IMR-90 (cell line): ENCODE results near the gene TYSND1. TPM values are rescaled to one million over a fixed set of nuclear protein-coding genes. Genes with fewer than 3 reads are reported as not detected.

Source experiments
- ATAC-seq: fragments of 200-7000 bp; cut with Tn5 transposase; 2 replicates; pipeline ENCODE4 v1.9.1; 2020; ENCODE audit warnings: low read depth, mild to moderate bottlenecking, moderate library complexity
- BruUV-seq: library from RNA; stranded (reverse); fragments of 400-500 nt; replicated peaks from 2 replicates; lab custom pipeline; 2021; lab: Mats Ljungman, UMichigan
- CTCF ChIA-PET: fragments of 300-600 bp; formaldehyde crosslinking; extraction: SDS; loops from one replicate; lab custom pipeline; 2021; ENCODE audit warnings: antibody characterized with exemption; lab: Yijun Ruan, JAX
- POLR2A ChIA-PET: fragments of 300-600 bp; sonication (Branson Sonifier 250); formaldehyde crosslinking; loops from one replicate; lab custom pipeline; 2022; ENCODE audit warnings: antibody characterized with exemption; ENCODE audit not compliant: unreplicated experiment; lab: Charles Lee
- DNase-seq: peaks from one replicate; pipeline ENCODE4 v3.0.0; 2013
- H2AFZ ChIP-seq: replicated peaks from 2 replicates; pipeline ENCODE3; 2013; ENCODE audit warnings: low read length, mild to moderate bottlenecking; ENCODE audit not compliant: poor library complexity
- H2AK5ac ChIP-seq: 2 replicates; pipeline ENCODE4 v1.6.1; 2013; ENCODE audit warnings: low read depth, low read length, inconsistent platforms
- H2AK9ac ChIP-seq: replicated peaks from 2 replicates; pipeline ENCODE3; 2013; ENCODE audit warnings: mild to moderate bottlenecking, low read depth, low read length, moderate library complexity; ENCODE audit not compliant: poor library complexity
- H2BK120ac ChIP-seq: 2 replicates; pipeline ENCODE4 v1.6.1; 2013; ENCODE audit warnings: low read depth, low read length, inconsistent platforms
- H2BK15ac ChIP-seq: 3 replicates; pipeline ENCODE4 v1.6.1; 2013; ENCODE audit warnings: low read depth, low read length, inconsistent platforms
- H2BK20ac ChIP-seq: 2 replicates; pipeline ENCODE4 v1.6.1; 2013; ENCODE audit warnings: low read depth, mild to moderate bottlenecking, inconsistent platforms, low read length, moderate library complexity
- H2BK5ac ChIP-seq: 2 replicates; pipeline ENCODE4 v1.6.1; 2013; ENCODE audit warnings: mild to moderate bottlenecking, low read depth, low read length, inconsistent platforms; ENCODE audit not compliant: poor library complexity, severe bottlenecking
- H3K14ac ChIP-seq: replicated peaks from 2 replicates; pipeline ENCODE4 v1.6.1; 2013; ENCODE audit warnings: low read depth, low read length, inconsistent platforms
- H3K18ac ChIP-seq: 2 replicates; pipeline ENCODE4 v1.6.1; 2013; ENCODE audit warnings: low read depth, low read length, control low read depth
- H3K23ac ChIP-seq: 2 replicates; pipeline ENCODE4 v1.6.1; 2013; ENCODE audit warnings: low read depth, low read length, inconsistent platforms
- H3K27ac ChIP-seq: 2 replicates; pipeline ENCODE4 v1.5.1; 2013; ENCODE audit warnings: mild to moderate bottlenecking, control low read depth, low read length; ENCODE audit not compliant: insufficient read depth
- H3K27me3 ChIP-seq: 2 replicates; pipeline ENCODE4 v1.6.1; 2013; ENCODE audit warnings: low read length; ENCODE audit not compliant: control insufficient read depth, insufficient read depth
- H3K36me3 ChIP-seq: 2 replicates; pipeline ENCODE4 v1.6.1; 2013; ENCODE audit warnings: low read length, mixed read lengths; ENCODE audit not compliant: control insufficient read depth, insufficient read depth
- H3K4ac ChIP-seq: 2 replicates; pipeline ENCODE4 v1.6.1; 2013; ENCODE audit warnings: low read depth, low read length, inconsistent platforms
- H3K4me1 ChIP-seq: 2 replicates; pipeline ENCODE4 v1.6.1; 2013; ENCODE audit warnings: low read length, mixed read lengths; ENCODE audit not compliant: control insufficient read depth, insufficient read depth
- H3K4me2 ChIP-seq: 2 replicates; pipeline ENCODE4 v1.6.1; 2013; ENCODE audit warnings: low read depth, mild to moderate bottlenecking, control low read depth, low read length, moderate library complexity
- H3K4me3 ChIP-seq: 2 replicates; pipeline ENCODE4 v1.5.1; 2013; ENCODE audit warnings: low read depth, mild to moderate bottlenecking, control low read depth, low read length, moderate library complexity; ENCODE audit not compliant: insufficient read depth
- H3K56ac ChIP-seq: 2 replicates; pipeline ENCODE4 v1.6.1; 2013; ENCODE audit warnings: low read length, inconsistent platforms; ENCODE audit not compliant: insufficient read depth; ENCODE audit errors: extremely low read depth
- H3K79me1 ChIP-seq, 2 experiments: 2 replicates each; pipeline ENCODE4 v1.6.1; 2013; ENCODE audit warnings: low read length in 2 of 2, inconsistent platforms in 1 of 2, low read depth in 1 of 2
- H3K9ac ChIP-seq: 2 replicates; pipeline ENCODE4 v1.6.1; 2013; ENCODE audit warnings: low read depth, low read length, control low read depth
- H3K9me1 ChIP-seq: 2 replicates; pipeline ENCODE4 v1.6.1; 2013; ENCODE audit warnings: low read length, inconsistent platforms; ENCODE audit not compliant: insufficient read depth
- H3K9me3 ChIP-seq: 2 replicates; pipeline ENCODE4 v1.6.1; 2013; ENCODE audit warnings: low read length; ENCODE audit not compliant: control insufficient read depth, insufficient read depth
- H4K20me1 ChIP-seq: 2 replicates; pipeline ENCODE4 v1.6.1; 2013; ENCODE audit warnings: low read length, inconsistent platforms; ENCODE audit not compliant: insufficient read depth
- H4K5ac ChIP-seq: 2 replicates; pipeline ENCODE4 v1.6.1; 2013; ENCODE audit warnings: mild to moderate bottlenecking, low read depth, low read length, control low read depth
- H4K8ac ChIP-seq, 2 experiments: 2 replicates each; pipeline ENCODE4 v1.6.1; 2013; ENCODE audit warnings: low read depth in 2 of 2, low read length in 2 of 2, control low read depth in 1 of 2, inconsistent platforms in 1 of 2
- H4K91ac ChIP-seq: 2 replicates; pipeline ENCODE4 v1.6.1; 2013; ENCODE audit warnings: low read depth, low read length, inconsistent platforms; ENCODE audit not compliant: insufficient read depth
- BHLHE40 ChIP-seq: fragments of 150-350 bp; IDR thresholded peaks from 2 replicates; pipeline ENCODE4 v1.6.1; 2016; ENCODE audit warnings: mild to moderate bottlenecking, low read depth, low read length
- CEBPB ChIP-seq: IDR thresholded peaks from 2 replicates; pipeline ENCODE4 v1.6.1; 2012; ENCODE audit warnings: low read depth, low read length, improper control_type of control experiment
- CHD1 ChIP-seq: IDR thresholded peaks from 2 replicates; pipeline ENCODE4 v1.6.1; 2012; ENCODE audit warnings: low read depth, low read length, improper control_type of control experiment
- MAFK ChIP-seq: IDR thresholded peaks from 2 replicates; pipeline ENCODE4 v1.6.1; 2012; ENCODE audit warnings: low read depth, low read length, improper control_type of control experiment
- MAZ ChIP-seq: IDR thresholded peaks from 2 replicates; pipeline ENCODE4 v1.6.1; 2012; ENCODE audit warnings: low read depth, mild to moderate bottlenecking, low read length, improper control_type of control experiment, moderate library complexity, borderline replicate concordance
- NFE2L2 ChIP-seq: fragments of 150-350 bp; IDR thresholded peaks from 2 replicates; pipeline ENCODE4 v1.6.1; 2016; ENCODE audit warnings: low read depth, mild to moderate bottlenecking, low read length
- POLR2A ChIP-seq: IDR thresholded peaks from 2 replicates; pipeline ENCODE4 v1.6.1; 2012; ENCODE audit warnings: mild to moderate bottlenecking, low read depth, low read length
- RAD21 ChIP-seq: IDR thresholded peaks from 2 replicates; pipeline ENCODE4 v1.6.1; 2012; ENCODE audit warnings: low read length, improper control_type of control experiment
- RCOR1 ChIP-seq: IDR thresholded peaks from 2 replicates; pipeline ENCODE4 v1.6.1; 2012; ENCODE audit warnings: mild to moderate bottlenecking, low read length, improper control_type of control experiment; ENCODE audit not compliant: insufficient replicate concordance
- WGBS, 2 experiments: methylation state at CpG; one replicate each; pipeline versions ENCODE4 v1.1.5 to v1.1.7; 2013; ENCODE audit warnings: missing lambda C conversion rate in 2 of 2; ENCODE audit not compliant: insufficient read length in 1 of 2; ENCODE audit errors: extremely low coverage in 2 of 2; 5-methylcytosine and 5-hydroxymethylcytosine counted together
- dilution Hi-C: fragments of 300-500 bp; cut with HindIII; formaldehyde crosslinking; loops from one replicate; pipeline ENCODE4 v1.14.3; 2018; ENCODE audit warnings: low sequenced_read_pairs; ENCODE audit not compliant: unreplicated experiment
- in situ Hi-C: fragments of 300-500 bp; cut with MboI; formaldehyde crosslinking; loops from 3 replicates; pipeline ENCODE4 v1.14.3; 2019; ENCODE audit warnings: low sequenced_read_pairs, inconsistent platforms, mixed read lengths
- intact Hi-C: fragments of 100-400 bp; cut with micrococcal nuclease; formaldehyde crosslinking; loops from 2 replicates; pipeline ENCODE4 v1.10.0; 2022
- polyA plus RNA-seq, 3 experiments: library from polyadenylated mRNA; depleted of rRNA; stranded (reverse); fragments of >200 nt; gene quantifications; 2 replicates each; pipeline ENCODE4 v1.2.3, GENCODE V29; 2012; ENCODE audit warnings: low replicate concordance in 1 of 3
- total RNA-seq: library from RNA; depleted of rRNA; stranded (reverse); fragments of >200 nt; gene quantifications from 2 replicates; pipeline ENCODE4 v1.2.3, GENCODE V29; 2012
- TF ChIP-seq, protein P1 (sequence below): fragments of 150-350 bp; IDR thresholded peaks from 2 replicates; pipeline ENCODE4 v1.6.1; 2016; ENCODE audit warnings: low read depth, mild to moderate bottlenecking, low read length, moderate library complexity, borderline replicate concordance
- TF ChIP-seq, protein P2 (sequence below): fragments of 150-350 bp; IDR thresholded peaks from 2 replicates; pipeline ENCODE4 v1.6.1; 2017; ENCODE audit warnings: mild to moderate bottlenecking, antibody characterized with exemption, low read length, low read depth
- TF ChIP-seq, protein P3 (sequence below): conservative IDR thresholded peaks from 2 replicates; pipeline ENCODE4 v1.5.1; 2012; ENCODE audit warnings: mild to moderate bottlenecking, low read depth, low read length, improper control_type of control experiment

Gene TYSND1
- total and polyA plus RNA-seq, 2 of the 4 experiments (the other 2 are of a cell fraction): 2.9 to 4.1 TPM

DNA sequence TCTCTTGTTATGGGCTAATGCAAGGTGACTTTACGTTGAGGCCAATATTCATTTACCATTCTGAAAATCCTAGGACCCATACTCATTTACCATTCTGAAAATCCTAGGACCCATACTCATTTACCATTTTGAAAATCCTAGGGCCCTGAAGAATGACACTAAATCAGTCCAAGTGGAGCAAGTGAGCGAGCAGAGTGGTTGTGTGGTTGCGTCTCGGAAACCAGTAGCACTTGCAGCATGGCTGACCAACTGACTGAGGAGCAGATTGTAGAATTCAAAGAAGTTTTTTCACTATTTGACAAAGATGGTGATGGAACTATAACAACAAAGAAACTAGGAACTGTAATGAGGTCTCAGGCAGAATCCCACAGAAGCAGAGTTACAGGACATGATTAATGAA, 16.9 kb upstream of the TYSND1 start:
- H3K36me3 ChIP-seq: peaks cover 19% of the 10 kb centered on the region
- H3K4me3 ChIP-seq: no peak overlapping the region
- no peak overlapping the region for H3K4ac ChIP-seq
- H3K18ac ChIP-seq: no peak overlapping the region
- H3K4me1 ChIP-seq: peaks cover 12% of the 10 kb centered on the region
- no peak overlapping the region for H2BK20ac ChIP-seq
- no peak overlapping the region for H3K23ac ChIP-seq
- no peaks in the 10 kb centered on the region for H3K9me3 ChIP-seq
- peaks cover 13 to 61% of the 10 kb centered on the region in 2 experiments; a peak in 3 of 4 replicates for H3K79me1 ChIP-seq
- H3K9me1 ChIP-seq: peaks cover 8% of the 10 kb centered on the region
- H2BK15ac ChIP-seq: no peak overlapping the region
- H3K56ac ChIP-seq: no peak overlapping the region
- H3K4me2 ChIP-seq: no peak overlapping the region
- H3K27ac ChIP-seq: no peak overlapping the region
- ATAC-seq (no peak), DNase-seq (no peak)
- no peak overlapping the region for H4K5ac ChIP-seq
- ChIA-PET CTCF (no interaction called here), POLR2A (no interaction called here)
- 100% methylated on average over 2 of the region's 4 CpGs; no CpG with 5 or more reads in 1 of the 2 experiments for WGBS, 2 experiments
- H4K20me1 ChIP-seq: peaks cover 84% of the 10 kb centered on the region
- H2BK120ac ChIP-seq: no peak overlapping the region
- no TSS peak for BruUV-seq
- intact Hi-C loops (no loop called here), dilution Hi-C loops (no loop called here), in situ Hi-C loops (no loop called here)
- H4K8ac ChIP-seq: no peak overlapping the region
- H2AK9ac ChIP-seq: no peak overlapping the region
- H3K9ac ChIP-seq: no peak overlapping the region
- no peak overlapping the region for H4K91ac ChIP-seq
- H3K14ac ChIP-seq: no peak overlapping the region
- H2AFZ ChIP-seq: no peak overlapping the region
- H2BK5ac ChIP-seq: no peak overlapping the region
- H3K27me3 ChIP-seq: no peaks in the 10 kb centered on the region
- no peak for TF ChIP-seq BHLHE40
- TF ChIP-seq, protein P1, sequence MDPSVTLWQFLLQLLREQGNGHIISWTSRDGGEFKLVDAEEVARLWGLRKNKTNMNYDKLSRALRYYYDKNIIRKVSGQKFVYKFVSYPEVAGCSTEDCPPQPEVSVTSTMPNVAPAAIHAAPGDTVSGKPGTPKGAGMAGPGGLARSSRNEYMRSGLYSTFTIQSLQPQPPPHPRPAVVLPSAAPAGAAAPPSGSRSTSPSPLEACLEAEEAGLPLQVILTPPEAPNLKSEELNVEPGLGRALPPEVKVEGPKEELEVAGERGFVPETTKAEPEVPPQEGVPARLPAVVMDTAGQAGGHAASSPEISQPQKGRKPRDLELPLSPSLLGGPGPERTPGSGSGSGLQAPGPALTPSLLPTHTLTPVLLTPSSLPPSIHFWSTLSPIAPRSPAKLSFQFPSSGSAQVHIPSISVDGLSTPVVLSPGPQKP: no peak
- no peak for TF ChIP-seq MAZ
- TF ChIP-seq, protein P2, sequence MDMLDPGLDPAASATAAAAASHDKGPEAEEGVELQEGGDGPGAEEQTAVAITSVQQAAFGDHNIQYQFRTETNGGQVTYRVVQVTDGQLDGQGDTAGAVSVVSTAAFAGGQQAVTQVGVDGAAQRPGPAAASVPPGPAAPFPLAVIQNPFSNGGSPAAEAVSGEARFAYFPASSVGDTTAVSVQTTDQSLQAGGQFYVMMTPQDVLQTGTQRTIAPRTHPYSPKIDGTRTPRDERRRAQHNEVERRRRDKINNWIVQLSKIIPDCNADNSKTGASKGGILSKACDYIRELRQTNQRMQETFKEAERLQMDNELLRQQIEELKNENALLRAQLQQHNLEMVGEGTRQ: no peak
- TF ChIP-seq, protein P3, sequence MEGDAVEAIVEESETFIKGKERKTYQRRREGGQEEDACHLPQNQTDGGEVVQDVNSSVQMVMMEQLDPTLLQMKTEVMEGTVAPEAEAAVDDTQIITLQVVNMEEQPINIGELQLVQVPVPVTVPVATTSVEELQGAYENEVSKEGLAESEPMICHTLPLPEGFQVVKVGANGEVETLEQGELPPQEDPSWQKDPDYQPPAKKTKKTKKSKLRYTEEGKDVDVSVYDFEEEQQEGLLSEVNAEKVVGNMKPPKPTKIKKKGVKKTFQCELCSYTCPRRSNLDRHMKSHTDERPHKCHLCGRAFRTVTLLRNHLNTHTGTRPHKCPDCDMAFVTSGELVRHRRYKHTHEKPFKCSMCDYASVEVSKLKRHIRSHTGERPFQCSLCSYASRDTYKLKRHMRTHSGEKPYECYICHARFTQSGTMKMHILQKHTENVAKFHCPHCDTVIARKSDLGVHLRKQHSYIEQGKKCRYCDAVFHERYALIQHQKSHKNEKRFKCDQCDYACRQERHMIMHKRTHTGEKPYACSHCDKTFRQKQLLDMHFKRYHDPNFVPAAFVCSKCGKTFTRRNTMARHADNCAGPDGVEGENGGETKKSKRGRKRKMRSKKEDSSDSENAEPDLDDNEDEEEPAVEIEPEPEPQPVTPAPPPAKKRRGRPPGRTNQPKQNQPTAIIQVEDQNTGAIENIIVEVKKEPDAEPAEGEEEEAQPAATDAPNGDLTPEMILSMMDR: no peak
- no peak for TF ChIP-seq RAD21
- no peak for TF ChIP-seq RCOR1
- no peak for TF ChIP-seq CEBPB
- no peak for TF ChIP-seq MAFK
- TF ChIP-seq CHD1: no peak
- no peak for TF ChIP-seq NFE2L2
- no peak for TF ChIP-seq POLR2A
- H2AK5ac ChIP-seq: no peak overlapping the region
